RWPE1 (cell line): ENCODE data around the gene CHCHD6.
A peak's percentile ranks its signal among the peaks of the same experiment; 100 is the strongest.

Experiments
- CTCF ChIA-PET: fragments of 350-600 bp; sonication (Branson Sonifier 250); formaldehyde crosslinking; extraction: SDS; loops from one replicate; lab custom pipeline; 2021; lab: Yijun Ruan, JAX
- POLR2A ChIA-PET: fragments of 400-600 bp; formaldehyde crosslinking; extraction: SDS; loops from one replicate; lab custom pipeline; 2020; ENCODE audit warnings: antibody characterized with exemption; ENCODE audit not compliant: low non-redundant PET; lab: Yijun Ruan, JAX
- DNase-seq: peaks from one replicate; pipeline ENCODE4 v3.0.0; 2012; ENCODE audit warnings: low spot score
- H3K27ac ChIP-seq: fragments of 450-650 bp; 2 replicates; pipeline ENCODE4 v1.5.1; 2017
- CTCF ChIP-seq: fragments of 450-650 bp; conservative IDR thresholded peaks from 2 replicates; pipeline ENCODE4 v1.5.1; 2017; ENCODE audit warnings: low read depth, mild to moderate bottlenecking

The CHCHD6 gene

DNA sequence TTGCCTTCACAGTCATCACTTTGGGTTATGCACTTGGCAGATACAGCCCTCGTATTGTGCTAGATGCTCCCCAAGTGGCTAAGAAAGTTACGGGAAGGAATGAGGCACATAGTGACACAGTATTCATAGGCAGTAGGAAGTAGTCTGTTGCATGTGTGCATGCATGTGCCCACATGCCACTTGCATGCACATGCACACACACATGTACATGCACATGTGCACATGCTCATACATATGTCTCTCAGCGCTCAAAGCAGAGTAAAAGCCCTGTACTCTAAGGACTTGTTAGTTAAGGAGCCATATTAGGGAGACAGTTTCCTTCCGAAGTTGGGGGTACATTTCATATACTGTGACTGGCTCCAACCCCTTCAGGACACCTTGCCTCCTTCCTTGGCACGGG, 128.9 kb downstream of the CHCHD6 start:
- no peak for DNase-seq
- CTCF ChIA-PET = no interaction called here
- POLR2A ChIA-PET = no interaction called here
- H3K27ac ChIP-seq = no peak overlapping the region
- no peak for TF ChIP-seq CTCF

DNA sequence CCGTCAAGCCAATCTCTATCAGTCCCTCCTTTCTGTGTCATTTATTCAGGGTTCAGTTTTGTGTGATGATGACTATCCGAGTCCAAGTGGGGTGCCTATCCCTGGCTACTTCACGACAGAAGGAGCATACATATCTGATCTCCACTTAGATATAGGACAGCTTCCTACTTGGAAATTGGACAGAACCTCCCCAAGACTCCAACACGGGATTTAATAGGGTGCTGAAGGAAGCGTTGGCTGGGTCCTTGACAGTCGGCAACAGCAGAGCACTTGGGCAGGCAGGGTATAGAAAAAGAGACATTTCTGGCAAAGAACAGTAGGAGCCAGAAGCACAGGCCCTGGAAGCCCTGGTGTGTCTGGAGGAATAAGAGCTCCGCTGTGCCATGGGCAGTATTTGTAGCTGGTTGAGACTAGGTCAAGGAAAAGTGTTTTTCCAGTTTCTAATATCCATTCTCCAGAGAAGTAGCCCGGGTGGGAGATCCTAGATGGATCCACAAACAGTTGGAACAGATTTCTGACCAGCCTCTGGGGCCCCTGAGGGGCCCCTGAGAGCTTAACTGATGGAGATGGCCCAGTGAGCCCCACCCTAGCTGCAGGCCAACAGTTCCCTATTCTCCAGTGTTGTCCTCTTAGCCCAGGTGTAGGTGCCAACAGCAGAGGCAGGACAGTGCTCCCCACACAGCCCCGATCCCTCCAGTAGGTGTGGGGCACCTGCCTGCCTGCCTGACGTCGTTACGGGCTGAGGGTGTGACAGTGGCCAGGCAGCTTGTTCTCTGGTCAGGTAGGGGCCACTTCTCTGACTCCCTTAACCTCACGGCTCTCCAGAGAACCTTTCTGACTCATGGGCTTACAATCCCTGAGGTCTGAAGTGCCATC, 130.8 kb downstream of the CHCHD6 start:
- H3K27ac ChIP-seq = peak overlapping the region; percentile 55

DNA sequence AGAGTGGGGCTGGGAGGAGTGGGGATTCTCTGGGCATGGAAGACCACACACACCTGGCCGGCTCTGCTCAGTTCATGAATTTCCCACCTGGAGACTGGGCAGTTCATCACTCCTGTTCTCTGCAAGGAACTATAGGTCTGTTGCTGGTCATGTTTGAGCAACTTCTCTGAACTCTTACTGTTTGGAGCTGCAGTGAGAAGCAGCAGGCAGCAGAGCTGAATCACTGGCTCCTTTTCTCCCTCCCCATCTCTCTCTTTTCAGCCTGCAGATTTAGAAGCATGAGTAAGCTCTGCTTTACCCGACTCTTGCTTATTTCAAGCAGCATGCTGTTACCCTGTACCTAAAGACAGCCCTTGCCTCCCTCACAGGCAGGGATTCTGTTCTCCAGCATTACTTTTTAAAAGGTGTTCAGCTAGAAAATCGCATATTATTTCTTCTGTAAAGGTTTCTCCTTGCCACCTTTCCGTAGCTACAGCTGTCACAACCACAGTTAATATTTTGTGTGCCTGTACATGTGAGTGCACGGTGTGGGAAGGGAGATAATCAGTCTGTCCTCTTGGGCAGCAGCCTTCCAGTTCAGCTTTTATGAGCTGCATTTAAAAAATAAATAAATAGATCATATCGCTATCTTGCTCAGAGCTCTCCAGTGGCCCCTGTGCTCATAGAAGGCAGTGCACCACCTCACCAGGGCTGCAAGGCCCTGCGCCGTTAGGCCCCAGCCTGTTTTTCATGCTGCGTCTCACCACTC, 131.6 kb downstream of the CHCHD6 start:
- ChIA-PET CTCF (interaction anchor here (1.1 to 1.3 kb wide), 2 partner anchors 84 to 167 kb away, joined by 3 to 4 read pairs; no protein-coding TSS in a partner anchor), POLR2A (interaction anchor here (0.6 kb wide), 1 partner anchor 53 kb away, joined by 3 read pairs; no protein-coding TSS in a partner anchor)
- TF ChIP-seq CTCF = no peak
- DNase-seq = peak; percentile 26
- H3K27ac ChIP-seq = peak overlapping the region; percentile 55

More for the DNA sequence above, 130.8 kb downstream of the CHCHD6 start:
- TF ChIP-seq CTCF = no peak
- POLR2A ChIA-PET = no interaction called here
- CTCF ChIA-PET = interaction anchor here (1.1 to 1.3 kb wide), 2 partner anchors 83 to 168 kb away, joined by 3 to 4 read pairs; no protein-coding TSS in a partner anchor
- peak; percentile 46 for DNase-seq

DNA sequence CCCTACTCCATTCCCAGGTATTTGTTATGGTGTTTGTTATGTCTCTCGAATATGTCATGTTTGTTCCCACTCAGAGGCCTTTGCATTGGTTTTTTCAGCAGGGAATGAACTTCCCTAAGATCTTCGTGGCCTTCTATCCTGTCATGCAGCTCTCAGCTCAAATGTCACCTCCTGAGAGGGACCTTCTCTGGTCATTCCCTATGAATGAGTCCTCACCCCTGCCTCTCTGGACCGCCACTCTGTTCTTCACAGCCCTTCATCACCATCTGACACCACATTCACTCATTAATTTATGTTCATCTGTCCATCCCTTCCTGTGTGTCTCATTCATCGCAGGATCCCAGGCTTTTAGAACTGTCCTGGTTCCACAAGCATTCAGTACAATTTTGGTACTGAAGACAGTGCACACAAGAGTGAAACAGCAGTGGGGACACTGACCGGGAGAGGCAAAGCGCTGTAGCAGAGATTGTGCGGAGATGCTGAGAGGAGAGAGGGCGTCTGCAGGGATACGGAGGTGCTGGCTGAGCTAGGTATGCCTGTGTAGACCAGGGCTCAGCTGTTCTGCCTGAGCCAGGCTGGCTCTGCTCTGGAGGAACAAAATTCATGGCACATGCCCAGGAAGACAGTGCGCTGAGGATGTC, 132.3 kb downstream of the CHCHD6 start:
- no peak for TF ChIP-seq CTCF
- POLR2A ChIA-PET = interaction anchor here (0.6 kb wide), 1 partner anchor 54 kb away, joined by 3 read pairs; no protein-coding TSS in a partner anchor
- no peak overlapping the region; the same call in 1 of the 2 replicates for H3K27ac ChIP-seq
- DNase-seq = no peak
- CTCF ChIA-PET = interaction anchor here (0.6 to 1.3 kb wide), 2 partner anchors 103 to 166 kb away, joined by 3 read pairs; no protein-coding TSS in a partner anchor

GRCh38 chr3:126837773-126838172, 133.7 kb downstream of the CHCHD6 start:
- POLR2A ChIA-PET = no interaction called here

More at GRCh38 chr3:126837773-126838172, 133.7 kb downstream of the CHCHD6 start:
- no peak for TF ChIP-seq CTCF
- DNase-seq = no peak
- H3K27ac ChIP-seq = no peak overlapping the region
- CTCF ChIA-PET = no interaction called here
